Mesothelial cell of epicardium (in vitro differentiated cells): ENCODE results near the gene IL1RAPL1. TPM values are rescaled to one million over a fixed set of nuclear protein-coding genes. Genes with fewer than 3 reads are reported as not detected.
"Not testable (repeated sequence)": the region's sequence is repeated elsewhere in the genome, so short reads cannot be mapped to it uniquely, and the experiment has no call there.

Source experiments
- DNase-seq, 2 experiments: peaks; one replicate each; pipeline ENCODE4 v3.0.0; 2021; ENCODE audit warnings: low spot score in 2 of 2; ENCODE audit not compliant: unreplicated experiment in 2 of 2
- H3K27ac Mint-ChIP-seq: 2 replicates; pipeline ENCODE4 v1.8.0; 2021; ENCODE audit warnings: mixed read lengths
- H3K27me3 Mint-ChIP-seq: 2 replicates; pipeline ENCODE4 v1.8.0; 2021; ENCODE audit warnings: low read depth, mixed read lengths
- H3K36me3 Mint-ChIP-seq: 2 replicates; pipeline ENCODE4 v1.8.0; 2021; ENCODE audit warnings: mixed read lengths
- H3K4me1 Mint-ChIP-seq: 2 replicates; pipeline ENCODE4 v1.8.0; 2021; ENCODE audit warnings: mixed read lengths
- H3K4me3 Mint-ChIP-seq: 2 replicates; pipeline ENCODE4 v1.8.0; 2021; ENCODE audit warnings: mild to moderate bottlenecking, moderate library complexity, mixed read lengths
- H3K9me3 Mint-ChIP-seq: 2 replicates; pipeline ENCODE4 v1.8.0; 2021; ENCODE audit warnings: mixed read lengths
- CTCF ChIP-seq: fragments of 200-600 bp; sonication (generic); IDR thresholded peaks from one replicate; pipeline ENCODE4 v1.5.0; 2021; ENCODE audit warnings: antibody characterized with exemption; ENCODE audit not compliant: unreplicated experiment
- total RNA-seq: library from RNA; stranded (reverse); gene quantifications from 3 replicates; pipeline ENCODE4 v1.2.1, GENCODE V29; 2021

Gene IL1RAPL1
- total RNA-seq, 1 donor from 2014 or later: 17.0 TPM

- TF ChIP-seq CTCF: no peak
- no peaks in the 10 kb centered on the region for H3K27me3 Mint-ChIP-seq
- H3K36me3 Mint-ChIP-seq: no peaks in the 10 kb centered on the region
- H3K4me3 Mint-ChIP-seq: no peak overlapping the region
- DNase-seq: no peak
- H3K27ac Mint-ChIP-seq: no peak overlapping the region
- no peaks in the 10 kb centered on the region for H3K4me1 Mint-ChIP-seq
- H3K9me3 Mint-ChIP-seq: peaks cover 4% of the 10 kb centered on the region
Measured at GRCh38 chrX:29359276-29359675, 772.0 kb downstream of the IL1RAPL1 start.

GRCh38 chrX:29374765-29375164, 787.5 kb downstream of the IL1RAPL1 start:
- Mint-ChIP-seq H3K36me3 (peaks cover 17% of the 10 kb centered on the region), H3K9me3 (peaks cover 48% of the 10 kb centered on the region)
- not testable (repeated sequence) for DNase-seq, H3K4me1 Mint-ChIP-seq, H3K27me3 Mint-ChIP-seq, H3K4me3 Mint-ChIP-seq, H3K27ac Mint-ChIP-seq

- H3K27me3 Mint-ChIP-seq: no peaks in the 10 kb centered on the region
- no peak overlapping the region for H3K27ac Mint-ChIP-seq
- H3K9me3 Mint-ChIP-seq: peaks cover 48% of the 10 kb centered on the region
- no peak overlapping the region for H3K4me3 Mint-ChIP-seq
- no peaks in the 10 kb centered on the region for H3K4me1 Mint-ChIP-seq
- peaks cover 17% of the 10 kb centered on the region for H3K36me3 Mint-ChIP-seq
- no peak for DNase-seq
- TF ChIP-seq CTCF: no peak
Measured at GRCh38 chrX:29376584-29376983, 789.3 kb downstream of the IL1RAPL1 start.

- no peak for TF ChIP-seq CTCF
- no peaks in the 10 kb centered on the region for H3K27me3 Mint-ChIP-seq
- H3K4me3 Mint-ChIP-seq: no peak overlapping the region
- H3K36me3 Mint-ChIP-seq: peaks cover 4% of the 10 kb centered on the region
- H3K4me1 Mint-ChIP-seq: no peaks in the 10 kb centered on the region
- no peak for DNase-seq
- H3K27ac Mint-ChIP-seq: no peak overlapping the region
- H3K9me3 Mint-ChIP-seq: peaks cover 17% of the 10 kb centered on the region
Measured at GRCh38 chrX:29382811-29383210, 795.6 kb downstream of the IL1RAPL1 start.

- Mint-ChIP-seq H3K36me3 (no peaks in the 10 kb centered on the region), H3K9me3 (peaks cover 7% of the 10 kb centered on the region), H3K4me1 (peaks cover 3% of the 10 kb centered on the region), H3K27ac (no peak overlapping the region), H3K27me3 (no peaks in the 10 kb centered on the region), H3K4me3 (no peak overlapping the region)
- no peak for TF ChIP-seq CTCF
- DNase-seq: no peak
Measured at GRCh38 chrX:29388509-29388908, 801.3 kb downstream of the IL1RAPL1 start.

- Mint-ChIP-seq H3K9me3 (no peaks in the 10 kb centered on the region), H3K27ac (no peak overlapping the region), H3K4me3 (no peak overlapping the region), H3K36me3 (peaks cover 1% of the 10 kb centered on the region), H3K4me1 (no peaks in the 10 kb centered on the region), H3K27me3 (peaks cover 2% of the 10 kb centered on the region)
- DNase-seq: no peak
- no peak for TF ChIP-seq CTCF
Measured at GRCh38 chrX:29397506-29397905, 810.3 kb downstream of the IL1RAPL1 start.
